A673 (cell line): ENCODE data around the gene FNBP1.

Source experiments
- EZH2 ChIP-seq: fragments of 200-600 bp; sonication (generic); IDR thresholded peaks from 2 replicates; pipeline ENCODE4 v1.6.1; 2017; ENCODE audit warnings: borderline replicate concordance, low read depth, mild to moderate bottlenecking, mixed read lengths, antibody characterized with exemption, low read length; ENCODE audit not compliant: poor library complexity, severe bottlenecking
- TF ChIP-seq, protein P1 (sequence below): fragments of 300-800, 200-600 bp; sonication (generic); conservative IDR thresholded peaks from 2 replicates; pipeline ENCODE4 v1.5.1; 2017; ENCODE audit warnings: low read depth, mild to moderate bottlenecking, antibody characterized with exemption, low read length, moderate library complexity, mixed read lengths

DNA sequence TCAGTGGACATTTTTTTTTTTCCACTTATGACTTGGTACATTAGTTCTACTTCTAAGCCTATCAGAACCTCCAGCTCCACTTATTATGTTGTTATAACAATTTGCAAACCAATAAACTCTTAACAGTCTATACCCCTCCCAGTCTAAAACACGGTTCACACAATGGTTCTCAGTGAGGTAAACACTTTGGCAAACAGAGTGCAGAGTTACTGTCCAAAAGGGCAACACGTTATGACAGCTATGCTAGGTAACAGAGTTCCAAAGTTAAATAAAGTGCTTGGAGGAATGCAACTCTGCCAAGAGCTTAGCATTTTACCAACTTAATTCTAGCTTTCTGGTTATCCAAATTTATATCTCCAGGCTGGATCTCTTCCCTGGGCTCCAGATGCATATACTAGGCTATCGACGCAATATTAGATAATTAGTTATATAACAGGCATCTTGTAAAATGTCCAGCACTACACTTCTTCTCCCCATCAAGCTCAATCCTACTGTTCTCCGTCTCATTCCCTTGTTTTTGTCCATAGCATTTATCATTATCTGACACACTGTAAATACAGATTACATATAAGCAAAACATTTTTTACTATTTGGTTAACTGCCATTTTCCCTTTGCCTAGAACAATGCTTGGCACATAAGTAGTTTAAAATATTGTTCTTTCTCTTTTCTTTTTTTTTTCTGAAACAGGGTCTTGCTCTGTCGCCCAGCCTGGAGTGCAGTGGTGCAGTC is 14.3 kb downstream of the FNBP1 start:
- TF ChIP-seq, protein P1, sequence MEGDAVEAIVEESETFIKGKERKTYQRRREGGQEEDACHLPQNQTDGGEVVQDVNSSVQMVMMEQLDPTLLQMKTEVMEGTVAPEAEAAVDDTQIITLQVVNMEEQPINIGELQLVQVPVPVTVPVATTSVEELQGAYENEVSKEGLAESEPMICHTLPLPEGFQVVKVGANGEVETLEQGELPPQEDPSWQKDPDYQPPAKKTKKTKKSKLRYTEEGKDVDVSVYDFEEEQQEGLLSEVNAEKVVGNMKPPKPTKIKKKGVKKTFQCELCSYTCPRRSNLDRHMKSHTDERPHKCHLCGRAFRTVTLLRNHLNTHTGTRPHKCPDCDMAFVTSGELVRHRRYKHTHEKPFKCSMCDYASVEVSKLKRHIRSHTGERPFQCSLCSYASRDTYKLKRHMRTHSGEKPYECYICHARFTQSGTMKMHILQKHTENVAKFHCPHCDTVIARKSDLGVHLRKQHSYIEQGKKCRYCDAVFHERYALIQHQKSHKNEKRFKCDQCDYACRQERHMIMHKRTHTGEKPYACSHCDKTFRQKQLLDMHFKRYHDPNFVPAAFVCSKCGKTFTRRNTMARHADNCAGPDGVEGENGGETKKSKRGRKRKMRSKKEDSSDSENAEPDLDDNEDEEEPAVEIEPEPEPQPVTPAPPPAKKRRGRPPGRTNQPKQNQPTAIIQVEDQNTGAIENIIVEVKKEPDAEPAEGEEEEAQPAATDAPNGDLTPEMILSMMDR = no peak
- TF ChIP-seq EZH2 = no peak
